SH-SY5Y (cell line): ENCODE results near the gene NEMP2.

Experiments used
- GATA2 ChIP-seq: IDR thresholded peaks from 2 replicates; pipeline ENCODE4 v1.6.1; 2011; ENCODE audit warnings: mild to moderate bottlenecking, low read depth, low read length
- GATA3 ChIP-seq: IDR thresholded peaks from 2 replicates; pipeline ENCODE4 v1.6.1; 2011; ENCODE audit warnings: low read depth, mild to moderate bottlenecking, low read length, moderate library complexity

GRCh38 chr2:190517468-190517867 lies 17.1 kb downstream of the NEMP2 start:
- TF ChIP-seq GATA2, result no peak
- no peak for TF ChIP-seq GATA3
